ENCODE results near the gene CLEC4G.
"Not testable (repeated sequence)": the region's sequence is repeated elsewhere in the genome, so short reads cannot be mapped to it uniquely, and the experiment has no call there.

CLEC4G gene

GRCh38 chr19:7746306-7746705 is 14.4 kb upstream of the CLEC4G start:
- DNase-seq: not testable (repeated sequence)

- no peak for DNase-seq
Measured at GRCh38 chr19:7744871-7745650, 13.2 kb upstream of the CLEC4G start.

- no peak for DNase-seq
Measured at GRCh38 chr19:7744199-7744786, 12.4 kb upstream of the CLEC4G start.

- no peak for DNase-seq
Measured at GRCh38 chr19:7743425-7743841, 11.5 kb upstream of the CLEC4G start.

- DNase-seq: no peak
Measured at GRCh38 chr19:7742991-7743390, 11.1 kb upstream of the CLEC4G start.

- DNase-seq: no peak
Measured at GRCh38 chr19:7742575-7742974, 10.7 kb upstream of the CLEC4G start.

- DNase-seq: no peak
Measured at GRCh38 chr19:7740682-7741054, 8.8 kb upstream of the CLEC4G start.

- no peak for DNase-seq
Measured at GRCh38 chr19:7739801-7740681, 8.1 kb upstream of the CLEC4G start.

GRCh38 chr19:7739211-7739755 is 7.4 kb upstream of the CLEC4G start:
- no peak for DNase-seq

- DNase-seq: peak; percentile 76
Measured at GRCh38 chr19:7738023-7738422, 6.1 kb upstream of the CLEC4G start.

- DNase-seq: no peak
Measured at GRCh38 chr19:7737215-7737614, 5.3 kb upstream of the CLEC4G start.

GRCh38 chr19:7736148-7736547 is 4.2 kb upstream of the CLEC4G start:
- no peak for DNase-seq

- no peak for DNase-seq
Measured at GRCh38 chr19:7734220-7735203, 2.6 kb upstream of the CLEC4G start.

GRCh38 chr19:7733376-7733775 is 1.5 kb upstream of the CLEC4G start:
- DNase-seq: no peak

GRCh38 chr19:7731615-7732014 is 295 bp downstream of the CLEC4G start:
- no peak for DNase-seq

GRCh38 chr19:7731218-7731595 is 703 bp downstream of the CLEC4G start:
- no peak for DNase-seq

- no peak for DNase-seq
Measured at GRCh38 chr19:7730286-7731217, 1.4 kb downstream of the CLEC4G start.

GRCh38 chr19:7729831-7730285 is 2.1 kb downstream of the CLEC4G start:
- DNase-seq: no peak

- DNase-seq: no peak
Measured at GRCh38 chr19:7729211-7729610, 2.7 kb downstream of the CLEC4G start.

GRCh38 chr19:7725791-7726190 is 6.1 kb downstream of the CLEC4G start:
- no peak for DNase-seq

- DNase-seq: no peak
Measured at GRCh38 chr19:7722231-7722651, 9.7 kb downstream of the CLEC4G start.

Data from stimulated activated CD4-positive, alpha-beta T cell treated with anti-CD3 and anti-CD28 coated beads, Interleukin-1b, Interleukin-23, amount 100 ng/mL, for 48 hours (primary cell).